Cerebellar nuclear complex (tissue), 1 donor: ENCODE data around the gene MAPRE2.
"Not testable (repeated sequence)": the region's sequence is repeated elsewhere in the genome, so short reads cannot be mapped to it uniquely, and the experiment has no call there.

Experiments
- DNase-seq, 2 experiments: peaks; one replicate each; lab custom pipeline; 2025; lab: John Stamatoyannopoulos, UW

Gene MAPRE2

GRCh38 chr18:35153609-35154272 is 112.5 kb downstream of the MAPRE2 start:
- no peak for DNase-seq

- DNase-seq: no peak
Observed at GRCh38 chr18:35155398-35156117, 114.3 kb downstream of the MAPRE2 start.

GRCh38 chr18:35157181-35157580 is 116.0 kb downstream of the MAPRE2 start:
- DNase-seq: no peak

- no peak for DNase-seq
Observed at GRCh38 chr18:35158728-35159450, 117.7 kb downstream of the MAPRE2 start.

GRCh38 chr18:35159782-35160181 is 118.6 kb downstream of the MAPRE2 start:
- no peak for DNase-seq

GRCh38 chr18:35161485-35161884 is 120.3 kb downstream of the MAPRE2 start:
- no peak for DNase-seq

- no peak for DNase-seq
Observed at GRCh38 chr18:35161934-35162333, 120.7 kb downstream of the MAPRE2 start.

GRCh38 chr18:35163014-35163539 is 121.9 kb downstream of the MAPRE2 start:
- DNase-seq: no peak

GRCh38 chr18:35163721-35164120 is 122.5 kb downstream of the MAPRE2 start:
- DNase-seq: no peak

- no peak for DNase-seq
Observed at GRCh38 chr18:35164133-35164532, 122.9 kb downstream of the MAPRE2 start.

GRCh38 chr18:35167332-35167731 is 126.1 kb downstream of the MAPRE2 start:
- no peak for DNase-seq

- no peak for DNase-seq
Observed at GRCh38 chr18:35167857-35168256, 126.6 kb downstream of the MAPRE2 start.

- DNase-seq: not testable (repeated sequence)
Observed at GRCh38 chr18:35170323-35170722, 129.1 kb downstream of the MAPRE2 start.

- no peak for DNase-seq
Observed at GRCh38 chr18:35171315-35171987, 130.2 kb downstream of the MAPRE2 start.

- DNase-seq: no peak
Observed at GRCh38 chr18:35172009-35172408, 130.8 kb downstream of the MAPRE2 start.

- DNase-seq: no peak
Observed at GRCh38 chr18:35172451-35173035, 131.3 kb downstream of the MAPRE2 start.

- DNase-seq: no peak
Observed at GRCh38 chr18:35174093-35174731, 133.0 kb downstream of the MAPRE2 start.

GRCh38 chr18:35174745-35175144 is 133.5 kb downstream of the MAPRE2 start:
- no peak for DNase-seq

GRCh38 chr18:35176925-35177324 is 135.7 kb downstream of the MAPRE2 start:
- no peak for DNase-seq

- no peak for DNase-seq
Observed at GRCh38 chr18:35178260-35178659, 137.0 kb downstream of the MAPRE2 start.

- no peak for DNase-seq
Observed at GRCh38 chr18:35179906-35180305, 138.7 kb downstream of the MAPRE2 start.
